IMR-90 (cell line): ENCODE results near the gene CD180. TPM values are rescaled to one million over a fixed set of nuclear protein-coding genes. Genes with fewer than 3 reads are reported as not detected.

Experiments used
- ATAC-seq: fragments of 200-7000 bp; cut with Tn5 transposase; 2 replicates; pipeline ENCODE4 v1.9.1; 2020; ENCODE audit warnings: low read depth, mild to moderate bottlenecking, moderate library complexity
- BruUV-seq: library from RNA; stranded (reverse); fragments of 400-500 nt; replicated peaks from 2 replicates; lab custom pipeline; 2021; lab: Mats Ljungman, UMichigan
- CTCF ChIA-PET: fragments of 300-600 bp; formaldehyde crosslinking; extraction: SDS; loops from one replicate; lab custom pipeline; 2021; ENCODE audit warnings: antibody characterized with exemption; lab: Yijun Ruan, JAX
- POLR2A ChIA-PET: fragments of 300-600 bp; sonication (Branson Sonifier 250); formaldehyde crosslinking; loops from one replicate; lab custom pipeline; 2022; ENCODE audit warnings: antibody characterized with exemption; ENCODE audit not compliant: unreplicated experiment; lab: Charles Lee
- DNase-seq: peaks from one replicate; pipeline ENCODE4 v3.0.0; 2013
- H2AFZ ChIP-seq: replicated peaks from 2 replicates; pipeline ENCODE3; 2013; ENCODE audit warnings: low read length, mild to moderate bottlenecking; ENCODE audit not compliant: poor library complexity
- H2AK5ac ChIP-seq: 2 replicates; pipeline ENCODE4 v1.6.1; 2013; ENCODE audit warnings: low read depth, low read length, inconsistent platforms
- H2AK9ac ChIP-seq: replicated peaks from 2 replicates; pipeline ENCODE3; 2013; ENCODE audit warnings: mild to moderate bottlenecking, low read depth, low read length, moderate library complexity; ENCODE audit not compliant: poor library complexity
- H2BK120ac ChIP-seq: 2 replicates; pipeline ENCODE4 v1.6.1; 2013; ENCODE audit warnings: low read depth, low read length, inconsistent platforms
- H2BK15ac ChIP-seq: 3 replicates; pipeline ENCODE4 v1.6.1; 2013; ENCODE audit warnings: low read depth, low read length, inconsistent platforms
- H2BK20ac ChIP-seq: 2 replicates; pipeline ENCODE4 v1.6.1; 2013; ENCODE audit warnings: low read depth, mild to moderate bottlenecking, inconsistent platforms, low read length, moderate library complexity
- H2BK5ac ChIP-seq: 2 replicates; pipeline ENCODE4 v1.6.1; 2013; ENCODE audit warnings: mild to moderate bottlenecking, low read depth, low read length, inconsistent platforms; ENCODE audit not compliant: poor library complexity, severe bottlenecking
- H3K14ac ChIP-seq: replicated peaks from 2 replicates; pipeline ENCODE4 v1.6.1; 2013; ENCODE audit warnings: low read depth, low read length, inconsistent platforms
- H3K18ac ChIP-seq: 2 replicates; pipeline ENCODE4 v1.6.1; 2013; ENCODE audit warnings: low read depth, low read length, control low read depth
- H3K23ac ChIP-seq: 2 replicates; pipeline ENCODE4 v1.6.1; 2013; ENCODE audit warnings: low read depth, low read length, inconsistent platforms
- H3K27ac ChIP-seq: 2 replicates; pipeline ENCODE4 v1.5.1; 2013; ENCODE audit warnings: mild to moderate bottlenecking, control low read depth, low read length; ENCODE audit not compliant: insufficient read depth
- H3K27me3 ChIP-seq: 2 replicates; pipeline ENCODE4 v1.6.1; 2013; ENCODE audit warnings: low read length; ENCODE audit not compliant: control insufficient read depth, insufficient read depth
- H3K36me3 ChIP-seq: 2 replicates; pipeline ENCODE4 v1.6.1; 2013; ENCODE audit warnings: low read length, mixed read lengths; ENCODE audit not compliant: control insufficient read depth, insufficient read depth
- H3K4ac ChIP-seq: 2 replicates; pipeline ENCODE4 v1.6.1; 2013; ENCODE audit warnings: low read depth, low read length, inconsistent platforms
- H3K4me1 ChIP-seq: 2 replicates; pipeline ENCODE4 v1.6.1; 2013; ENCODE audit warnings: low read length, mixed read lengths; ENCODE audit not compliant: control insufficient read depth, insufficient read depth
- H3K4me2 ChIP-seq: 2 replicates; pipeline ENCODE4 v1.6.1; 2013; ENCODE audit warnings: low read depth, mild to moderate bottlenecking, control low read depth, low read length, moderate library complexity
- H3K4me3 ChIP-seq: 2 replicates; pipeline ENCODE4 v1.5.1; 2013; ENCODE audit warnings: low read depth, mild to moderate bottlenecking, control low read depth, low read length, moderate library complexity; ENCODE audit not compliant: insufficient read depth
- H3K56ac ChIP-seq: 2 replicates; pipeline ENCODE4 v1.6.1; 2013; ENCODE audit warnings: low read length, inconsistent platforms; ENCODE audit not compliant: insufficient read depth; ENCODE audit errors: extremely low read depth
- H3K79me1 ChIP-seq, 2 experiments: 2 replicates each; pipeline ENCODE4 v1.6.1; 2013; ENCODE audit warnings: low read length in 2 of 2, inconsistent platforms in 1 of 2, low read depth in 1 of 2
- H3K9ac ChIP-seq: 2 replicates; pipeline ENCODE4 v1.6.1; 2013; ENCODE audit warnings: low read depth, low read length, control low read depth
- H3K9me1 ChIP-seq: 2 replicates; pipeline ENCODE4 v1.6.1; 2013; ENCODE audit warnings: low read length, inconsistent platforms; ENCODE audit not compliant: insufficient read depth
- H3K9me3 ChIP-seq: 2 replicates; pipeline ENCODE4 v1.6.1; 2013; ENCODE audit warnings: low read length; ENCODE audit not compliant: control insufficient read depth, insufficient read depth
- H4K20me1 ChIP-seq: 2 replicates; pipeline ENCODE4 v1.6.1; 2013; ENCODE audit warnings: low read length, inconsistent platforms; ENCODE audit not compliant: insufficient read depth
- H4K5ac ChIP-seq: 2 replicates; pipeline ENCODE4 v1.6.1; 2013; ENCODE audit warnings: mild to moderate bottlenecking, low read depth, low read length, control low read depth
- H4K8ac ChIP-seq, 2 experiments: 2 replicates each; pipeline ENCODE4 v1.6.1; 2013; ENCODE audit warnings: low read depth in 2 of 2, low read length in 2 of 2, control low read depth in 1 of 2, inconsistent platforms in 1 of 2
- H4K91ac ChIP-seq: 2 replicates; pipeline ENCODE4 v1.6.1; 2013; ENCODE audit warnings: low read depth, low read length, inconsistent platforms; ENCODE audit not compliant: insufficient read depth
- BHLHE40 ChIP-seq: fragments of 150-350 bp; IDR thresholded peaks from 2 replicates; pipeline ENCODE4 v1.6.1; 2016; ENCODE audit warnings: mild to moderate bottlenecking, low read depth, low read length
- CHD1 ChIP-seq: IDR thresholded peaks from 2 replicates; pipeline ENCODE4 v1.6.1; 2012; ENCODE audit warnings: low read depth, low read length, improper control_type of control experiment
- FOS ChIP-seq: fragments of 150-350 bp; IDR thresholded peaks from 2 replicates; pipeline ENCODE4 v1.6.1; 2016; ENCODE audit warnings: low read depth, low read length
- MAZ ChIP-seq: IDR thresholded peaks from 2 replicates; pipeline ENCODE4 v1.6.1; 2012; ENCODE audit warnings: low read depth, mild to moderate bottlenecking, low read length, improper control_type of control experiment, moderate library complexity, borderline replicate concordance
- MXI1 ChIP-seq: IDR thresholded peaks from 2 replicates; pipeline ENCODE4 v1.6.1; 2012; ENCODE audit warnings: low read depth, mild to moderate bottlenecking, low read length, moderate library complexity, borderline replicate concordance
- WGBS, 2 experiments: methylation state at CpG; one replicate each; pipeline versions ENCODE4 v1.1.5 to v1.1.7; 2013; ENCODE audit warnings: missing lambda C conversion rate in 2 of 2; ENCODE audit not compliant: insufficient read length in 1 of 2; ENCODE audit errors: extremely low coverage in 2 of 2; 5-methylcytosine and 5-hydroxymethylcytosine counted together
- dilution Hi-C: fragments of 300-500 bp; cut with HindIII; formaldehyde crosslinking; loops from one replicate; pipeline ENCODE4 v1.14.3; 2018; ENCODE audit warnings: low sequenced_read_pairs; ENCODE audit not compliant: unreplicated experiment
- in situ Hi-C: fragments of 300-500 bp; cut with MboI; formaldehyde crosslinking; loops from 3 replicates; pipeline ENCODE4 v1.14.3; 2019; ENCODE audit warnings: low sequenced_read_pairs, inconsistent platforms, mixed read lengths
- intact Hi-C: fragments of 100-400 bp; cut with micrococcal nuclease; formaldehyde crosslinking; loops from 2 replicates; pipeline ENCODE4 v1.10.0; 2022
- polyA plus RNA-seq, 3 experiments: library from polyadenylated mRNA; depleted of rRNA; stranded (reverse); fragments of >200 nt; gene quantifications; 2 replicates each; pipeline ENCODE4 v1.2.3, GENCODE V29; 2012; ENCODE audit warnings: low replicate concordance in 1 of 3
- total RNA-seq: library from RNA; depleted of rRNA; stranded (reverse); fragments of >200 nt; gene quantifications from 2 replicates; pipeline ENCODE4 v1.2.3, GENCODE V29; 2012

Gene CD180
- total and polyA plus RNA-seq, 2 of the 4 experiments (the other 2 are of a cell fraction) = not detected

- H2AK5ac ChIP-seq = no peak overlapping the region
- H3K4ac ChIP-seq = no peak overlapping the region
- no peak overlapping the region for H3K9ac ChIP-seq
- H3K36me3 ChIP-seq = peaks cover 4% of the 10 kb centered on the region
- no peak overlapping the region for H2BK5ac ChIP-seq
- TF ChIP-seq MXI1 (no peak), BHLHE40 (no peak), FOS (no peak), CHD1 (no peak), MAZ (no peak)
- dilution Hi-C loops = no loop called here
- H3K23ac ChIP-seq = no peak overlapping the region
- no peak overlapping the region for H4K91ac ChIP-seq
- no peak overlapping the region for H3K4me3 ChIP-seq
- no TSS peak for BruUV-seq
- no peaks in the 10 kb centered on the region for H3K4me1 ChIP-seq
- H2AFZ ChIP-seq = no peak overlapping the region
- no peaks in the 10 kb centered on the region for H3K9me1 ChIP-seq
- WGBS, 2 experiments = no CpG with 5 or more reads among the region's 3 CpGs
- H3K27me3 ChIP-seq = no peaks in the 10 kb centered on the region
- H2AK9ac ChIP-seq = no peak overlapping the region
- no peak overlapping the region for H2BK15ac ChIP-seq
- H4K5ac ChIP-seq = no peak overlapping the region
- H3K14ac ChIP-seq = no peak overlapping the region
- no peaks in the 10 kb centered on the region for H3K9me3 ChIP-seq
- H3K4me2 ChIP-seq = no peak overlapping the region
- H3K56ac ChIP-seq = no peak overlapping the region
- in situ Hi-C loops = no loop called here
- no peak overlapping the region for H3K18ac ChIP-seq
- DNase-seq (no peak), ATAC-seq (no peak)
- no peak overlapping the region for H2BK20ac ChIP-seq
- no peaks in the 10 kb centered on the region for H4K20me1 ChIP-seq
- ChIA-PET POLR2A (no interaction called here), CTCF (no interaction called here)
- H3K79me1 ChIP-seq = no peaks in the 10 kb centered on the region
- no peak overlapping the region for H3K27ac ChIP-seq
- no peak overlapping the region for H2BK120ac ChIP-seq
- H4K8ac ChIP-seq = no peak overlapping the region
- intact Hi-C loops = no loop called here
Measured at GRCh38 chr5:67133776-67134175, 62.8 kb downstream of the CD180 start.
